KOPT-K1 (cell line): Measurements from ENCODE around the gene PIN1.
"Not testable (repeated sequence)": the region's sequence is repeated elsewhere in the genome, so short reads cannot be mapped to it uniquely, and the experiment has no call there.

ENCODE experiments used
- H3K27ac ChIP-seq: fragments of 200-600 bp; sonication (generic); 2 replicates; pipeline ENCODE4 v1.5.1; 2016; ENCODE audit warnings: antibody characterized with exemption, mild to moderate bottlenecking, low read depth, low read length; ENCODE audit not compliant: poor library complexity, severe bottlenecking
- H3K36me3 ChIP-seq: fragments of 200-600 bp; sonication (generic); 2 replicates; pipeline ENCODE4 v1.5.1; 2017; ENCODE audit warnings: antibody characterized with exemption, mild to moderate bottlenecking, low read length, moderate library complexity; ENCODE audit not compliant: insufficient read depth
- H3K9me3 ChIP-seq: fragments of 200-600 bp; sonication (generic); 2 replicates; pipeline ENCODE4 v1.5.1; 2017; ENCODE audit warnings: antibody characterized with exemption, low read length, mild to moderate bottlenecking; ENCODE audit not compliant: insufficient read depth, poor library complexity, severe bottlenecking

PIN1 gene

GRCh38 chr19:9834726-9835506 lies at the start of gene PIN1:
Gene PIN1, plus strand, starts transcription at chr19:9835318. Its CDS starts 27 bp downstream, at chr19:9835345.
- Histone ChIP-seq H3K36me3 (peaks cover 38% of the 10 kb centered on the region), H3K9me3 (no peaks in the 10 kb centered on the region), H3K27ac (peak within 1 kb of the TSS; percentile 77)

GRCh38 chr19:9785367-9786331 lies 49.5 kb upstream of the PIN1 start:
- peak overlapping the region; percentile 50 for H3K27ac ChIP-seq
- H3K36me3 ChIP-seq: no peaks in the 10 kb centered on the region
- H3K9me3 ChIP-seq: no peaks in the 10 kb centered on the region

GRCh38 chr19:9786342-9786741 lies 48.8 kb upstream of the PIN1 start:
- H3K9me3 ChIP-seq: no peaks in the 10 kb centered on the region
- H3K27ac ChIP-seq: no peak overlapping the region
- no peaks in the 10 kb centered on the region for H3K36me3 ChIP-seq

- Histone ChIP-seq H3K36me3 (no peaks in the 10 kb centered on the region), H3K9me3 (no peaks in the 10 kb centered on the region), H3K27ac (no peak overlapping the region)
Observed at GRCh38 chr19:9786819-9787218, 48.3 kb upstream of the PIN1 start.

- not testable (repeated sequence) for H3K36me3 ChIP-seq, H3K27ac ChIP-seq, H3K9me3 ChIP-seq
Observed at GRCh38 chr19:9788604-9789003, 46.5 kb upstream of the PIN1 start.

GRCh38 chr19:9789066-9789465 lies 46.1 kb upstream of the PIN1 start:
- Histone ChIP-seq H3K36me3 (no peaks in the 10 kb centered on the region), H3K9me3 (peaks cover 5% of the 10 kb centered on the region), H3K27ac (no peak overlapping the region)

GRCh38 chr19:9789579-9789978 lies 45.5 kb upstream of the PIN1 start:
- H3K9me3 ChIP-seq, H3K36me3 ChIP-seq, H3K27ac ChIP-seq: not testable (repeated sequence)

GRCh38 chr19:9791073-9791367 lies 44.1 kb upstream of the PIN1 start:
- H3K9me3 ChIP-seq, H3K36me3 ChIP-seq, H3K27ac ChIP-seq: not testable (repeated sequence)

GRCh38 chr19:9791552-9792205 lies 43.4 kb upstream of the PIN1 start:
- H3K36me3 ChIP-seq: no peaks in the 10 kb centered on the region
- H3K27ac ChIP-seq: peak overlapping the region; percentile 62

GRCh38 chr19:9792206-9793070 lies 42.7 kb upstream of the PIN1 start:
- peaks cover 5% of the 10 kb centered on the region for H3K9me3 ChIP-seq
- H3K36me3 ChIP-seq: no peaks in the 10 kb centered on the region
- peak overlapping the region; percentile 62 for H3K27ac ChIP-seq

More at GRCh38 chr19:9791552-9792205, 43.4 kb upstream of the PIN1 start:
- peaks cover 5% of the 10 kb centered on the region for H3K9me3 ChIP-seq

GRCh38 chr19:9793071-9793591 lies 42.0 kb upstream of the PIN1 start:
- Histone ChIP-seq H3K9me3 (peaks cover 5% of the 10 kb centered on the region), H3K27ac (peak overlapping the region; percentile 62), H3K36me3 (no peaks in the 10 kb centered on the region)

- Histone ChIP-seq H3K36me3 (no peaks in the 10 kb centered on the region), H3K27ac (peak overlapping the region; percentile 24), H3K9me3 (peaks cover 5% of the 10 kb centered on the region)
Observed at GRCh38 chr19:9796113-9796773, 38.9 kb upstream of the PIN1 start.

GRCh38 chr19:9797871-9798270 lies 37.2 kb upstream of the PIN1 start:
- Histone ChIP-seq H3K9me3 (peaks cover 5% of the 10 kb centered on the region), H3K36me3 (no peaks in the 10 kb centered on the region), H3K27ac (no peak overlapping the region)

GRCh38 chr19:9799162-9799561 lies 36.0 kb upstream of the PIN1 start:
- no peaks in the 10 kb centered on the region for H3K36me3 ChIP-seq
- H3K9me3 ChIP-seq: no peaks in the 10 kb centered on the region
- H3K27ac ChIP-seq: no peak overlapping the region
